ENCODE data around the gene HERC3. TPM values are rescaled to one million over a fixed set of nuclear protein-coding genes. Genes with fewer than 3 reads are reported as not detected.
A peak's percentile ranks its signal among the peaks of the same experiment; 100 is the strongest.

The HERC3 gene
- total RNA-seq, 1 donor from 2014 or later, result 8.5 TPM

DNA sequence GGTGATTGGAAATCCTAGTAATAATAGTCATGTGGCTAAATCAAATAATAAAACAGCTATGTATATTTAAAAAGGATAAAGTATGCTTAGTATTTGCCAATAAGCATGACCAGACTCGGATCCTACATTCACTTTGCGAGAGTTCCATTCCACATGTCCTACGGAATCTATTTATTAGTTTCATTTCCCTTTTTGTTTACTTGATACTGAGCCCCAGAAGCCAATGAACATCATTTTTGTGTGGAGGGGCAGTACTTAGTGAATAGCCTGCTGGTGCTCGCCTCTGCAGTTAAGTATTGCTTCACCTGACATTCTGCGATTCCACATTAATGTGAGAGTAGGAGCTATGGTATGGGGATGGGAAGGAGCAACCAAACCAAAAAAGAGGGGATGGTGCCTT, 163.9 kb downstream of the HERC3 start:
- H3K4me1 ChIP-seq (ENCODE audit: insufficient read depth, low read length), result peaks cover 16% of the 10 kb centered on the region
- peaks cover 3% of the 10 kb centered on the region for H4K20me1 ChIP-seq (ENCODE audit: insufficient read depth, low read length)
- H3K36me3 ChIP-seq (ENCODE audit: insufficient read depth, low read length), result no peaks in the 10 kb centered on the region
- H3K9ac ChIP-seq (ENCODE audit: low read length), result no peak overlapping the region
- FAIRE-seq (no peak), DNase-seq (ENCODE audit: low read depth) (no peak)
- H3K36me3 Mint-ChIP-seq (ENCODE audit: low read depth, unreplicated experiment), result peaks cover 2% of the 10 kb centered on the region
- no peak overlapping the region for H3K4me3 ChIP-seq (ENCODE audit: insufficient read depth, low read depth, low read length)
- H3K27me3 Mint-ChIP-seq (ENCODE audit: low read depth, unreplicated experiment), result no peaks in the 10 kb centered on the region
- H3K9me3 Mint-ChIP-seq (ENCODE audit: unreplicated experiment), result no peaks in the 10 kb centered on the region
- no peaks in the 10 kb centered on the region for H3K27me3 ChIP-seq (ENCODE audit: insufficient read depth, low read length)
- H3K79me2 ChIP-seq (ENCODE audit: insufficient read depth, low read length), result no peaks in the 10 kb centered on the region
- H3K27ac ChIP-seq (ENCODE audit: low read depth, low read length), result no peak overlapping the region
- no peak overlapping the region for H3K4me3 Mint-ChIP-seq (ENCODE audit: unreplicated experiment)
- no peak overlapping the region for H3K4me2 ChIP-seq (ENCODE audit: low read length)
- peaks cover 16% of the 10 kb centered on the region for H3K4me1 Mint-ChIP-seq (ENCODE audit: low read depth, unreplicated experiment)
- H3K9me3 ChIP-seq (ENCODE audit: insufficient read depth, low read depth, low read length), result no peaks in the 10 kb centered on the region
- TF ChIP-seq, protein P1, sequence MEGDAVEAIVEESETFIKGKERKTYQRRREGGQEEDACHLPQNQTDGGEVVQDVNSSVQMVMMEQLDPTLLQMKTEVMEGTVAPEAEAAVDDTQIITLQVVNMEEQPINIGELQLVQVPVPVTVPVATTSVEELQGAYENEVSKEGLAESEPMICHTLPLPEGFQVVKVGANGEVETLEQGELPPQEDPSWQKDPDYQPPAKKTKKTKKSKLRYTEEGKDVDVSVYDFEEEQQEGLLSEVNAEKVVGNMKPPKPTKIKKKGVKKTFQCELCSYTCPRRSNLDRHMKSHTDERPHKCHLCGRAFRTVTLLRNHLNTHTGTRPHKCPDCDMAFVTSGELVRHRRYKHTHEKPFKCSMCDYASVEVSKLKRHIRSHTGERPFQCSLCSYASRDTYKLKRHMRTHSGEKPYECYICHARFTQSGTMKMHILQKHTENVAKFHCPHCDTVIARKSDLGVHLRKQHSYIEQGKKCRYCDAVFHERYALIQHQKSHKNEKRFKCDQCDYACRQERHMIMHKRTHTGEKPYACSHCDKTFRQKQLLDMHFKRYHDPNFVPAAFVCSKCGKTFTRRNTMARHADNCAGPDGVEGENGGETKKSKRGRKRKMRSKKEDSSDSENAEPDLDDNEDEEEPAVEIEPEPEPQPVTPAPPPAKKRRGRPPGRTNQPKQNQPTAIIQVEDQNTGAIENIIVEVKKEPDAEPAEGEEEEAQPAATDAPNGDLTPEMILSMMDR (IDR thresholded peaks at IDR 0.05; ENCODE audit: insufficient read depth, low read depth, low read length), result no peak
- no peak for TF ChIP-seq EZH2 (IDR thresholded peaks at IDR 0.05; ENCODE audit: insufficient read depth, low read length)
- H3K27ac Mint-ChIP-seq (ENCODE audit: unreplicated experiment), result no peak overlapping the region
- no peak overlapping the region for H2AFZ ChIP-seq (ENCODE audit: low read depth, low read length)

DNA sequence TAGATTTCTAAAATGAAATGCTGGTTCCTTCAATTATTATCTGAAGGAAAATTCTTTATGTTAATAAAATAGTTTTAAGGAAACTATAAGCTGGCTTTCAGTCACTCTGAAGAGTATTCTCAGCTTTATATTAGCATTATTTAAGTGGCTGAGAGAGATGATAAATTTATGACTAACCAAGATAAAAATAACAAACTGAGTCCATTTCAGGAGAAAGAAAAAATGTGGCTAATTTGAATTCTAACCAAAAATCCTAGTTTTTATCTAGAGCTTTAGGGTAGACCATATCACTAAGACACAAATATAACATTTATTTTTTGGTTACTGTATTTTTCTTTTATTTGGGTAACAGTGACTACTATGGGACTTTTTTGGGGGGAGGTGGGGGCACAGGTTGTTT, 164.8 kb downstream of the HERC3 start:
- Mint-ChIP-seq H3K27me3 (ENCODE audit: low read depth, unreplicated experiment) (no peaks in the 10 kb centered on the region), H3K9me3 (ENCODE audit: unreplicated experiment) (no peaks in the 10 kb centered on the region), H3K4me1 (ENCODE audit: low read depth, unreplicated experiment) (peaks cover 20% of the 10 kb centered on the region), H3K4me3 (ENCODE audit: unreplicated experiment) (no peak overlapping the region), H3K36me3 (ENCODE audit: low read depth, unreplicated experiment) (no peaks in the 10 kb centered on the region), H3K27ac (ENCODE audit: unreplicated experiment) (no peak overlapping the region)
- Histone ChIP-seq H3K36me3 (ENCODE audit: insufficient read depth, low read length) (no peaks in the 10 kb centered on the region), H3K9ac (ENCODE audit: low read length) (no peak overlapping the region), H3K4me2 (ENCODE audit: low read length) (no peak overlapping the region), H3K79me2 (ENCODE audit: insufficient read depth, low read length) (no peaks in the 10 kb centered on the region), H3K27me3 (ENCODE audit: insufficient read depth, low read length) (no peaks in the 10 kb centered on the region), H2AFZ (ENCODE audit: low read depth, low read length) (no peak overlapping the region), H3K4me3 (ENCODE audit: insufficient read depth, low read depth, low read length) (no peak overlapping the region), H3K27ac (ENCODE audit: low read depth, low read length) (no peak overlapping the region), H4K20me1 (ENCODE audit: insufficient read depth, low read length) (peaks cover 3% of the 10 kb centered on the region), H3K9me3 (ENCODE audit: insufficient read depth, low read depth, low read length) (no peaks in the 10 kb centered on the region), H3K4me1 (ENCODE audit: insufficient read depth, low read length) (peaks cover 16% of the 10 kb centered on the region)
- FAIRE-seq (no peak), DNase-seq (ENCODE audit: low read depth) (no peak)
- TF ChIP-seq, protein P1 (IDR thresholded peaks at IDR 0.05; ENCODE audit: insufficient read depth, low read depth, low read length), result no peak
- no peak for TF ChIP-seq EZH2 (IDR thresholded peaks at IDR 0.05; ENCODE audit: insufficient read depth, low read length)

DNA sequence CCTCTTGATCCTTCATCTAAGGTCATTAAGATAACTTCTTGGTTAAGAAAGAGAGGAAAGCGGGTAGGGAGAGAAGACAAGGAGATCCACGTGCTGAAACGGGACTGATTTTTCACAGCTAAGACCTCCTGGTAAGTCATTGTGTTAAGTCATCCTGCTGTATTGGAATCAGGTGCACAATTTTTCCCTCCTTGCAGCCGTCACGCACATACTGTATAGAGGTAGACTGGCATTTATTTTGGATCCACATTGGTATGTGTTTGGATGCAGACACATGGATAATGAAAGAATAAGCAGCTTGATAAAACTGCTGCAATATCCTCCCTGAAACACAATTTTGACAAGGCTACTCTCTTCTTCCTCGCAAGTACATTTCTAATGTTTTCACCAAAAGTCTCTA, 165.5 kb downstream of the HERC3 start:
- DNase-seq (ENCODE audit: low read depth), result no peak
- peak; percentile 9 for FAIRE-seq
- Histone ChIP-seq H3K36me3 (ENCODE audit: insufficient read depth, low read length) (no peaks in the 10 kb centered on the region), H4K20me1 (ENCODE audit: insufficient read depth, low read length) (peaks cover 3% of the 10 kb centered on the region), H3K4me2 (ENCODE audit: low read length) (no peak overlapping the region), H3K9me3 (ENCODE audit: insufficient read depth, low read depth, low read length) (no peaks in the 10 kb centered on the region), H3K79me2 (ENCODE audit: insufficient read depth, low read length) (no peaks in the 10 kb centered on the region), H3K4me3 (ENCODE audit: insufficient read depth, low read depth, low read length) (no peak overlapping the region), H3K9ac (ENCODE audit: low read length) (no peak overlapping the region), H3K27me3 (ENCODE audit: insufficient read depth, low read length) (no peaks in the 10 kb centered on the region), H2AFZ (ENCODE audit: low read depth, low read length) (no peak overlapping the region), H3K27ac (ENCODE audit: low read depth, low read length) (no peak overlapping the region), H3K4me1 (ENCODE audit: insufficient read depth, low read length) (peaks cover 16% of the 10 kb centered on the region)
- TF ChIP-seq EZH2 (IDR thresholded peaks at IDR 0.05; ENCODE audit: insufficient read depth, low read length), result no peak
- H3K27me3 Mint-ChIP-seq (ENCODE audit: low read depth, unreplicated experiment), result no peaks in the 10 kb centered on the region
- no peak overlapping the region for H3K27ac Mint-ChIP-seq (ENCODE audit: unreplicated experiment)
- H3K4me1 Mint-ChIP-seq (ENCODE audit: low read depth, unreplicated experiment), result peaks cover 20% of the 10 kb centered on the region
- no peaks in the 10 kb centered on the region for H3K9me3 Mint-ChIP-seq (ENCODE audit: unreplicated experiment)
- H3K36me3 Mint-ChIP-seq (ENCODE audit: low read depth, unreplicated experiment), result no peaks in the 10 kb centered on the region
- no peak overlapping the region for H3K4me3 Mint-ChIP-seq (ENCODE audit: unreplicated experiment)

Other genes starting within 250 kb of the HERC3 start
- 37.3 and 40.2 TPM in 2 replicates for gene HERC6, start 213.6 kb upstream of the HERC3 start, total RNA-seq
- 23.0 and 27.3 TPM in 2 replicates for gene HERC5, start 135.4 kb upstream of the HERC3 start, total RNA-seq
- 49.0 and 51.6 TPM in 2 replicates for gene PYURF, start 68.7 kb upstream of the HERC3 start, total RNA-seq
- 3.9 and 4.7 TPM in 2 replicates for gene NAP1L5, start 105.3 kb downstream of the HERC3 start, total RNA-seq